IPS-20b (cell line): ENCODE data around the gene NRDC.

Source experiments
- H3K27ac ChIP-seq: one replicate; pipeline ENCODE4 v1.5.1; 2013; ENCODE audit warnings: low read length
- H3K27me3 ChIP-seq: 2 replicates; pipeline ENCODE4 v1.6.1; 2013; ENCODE audit warnings: mild to moderate bottlenecking, low read length, inconsistent platforms; ENCODE audit not compliant: insufficient read depth
- H3K36me3 ChIP-seq: 2 replicates; pipeline ENCODE4 v1.6.1; 2013; ENCODE audit warnings: low read depth, mild to moderate bottlenecking, inconsistent platforms, low read length, moderate library complexity; ENCODE audit not compliant: insufficient read depth
- H3K4me1 ChIP-seq: 2 replicates; pipeline ENCODE4 v1.6.1; 2013; ENCODE audit warnings: mild to moderate bottlenecking, control low read depth, inconsistent platforms, low read length, moderate library complexity; ENCODE audit not compliant: insufficient read depth
- H3K4me3 ChIP-seq: 2 replicates; pipeline ENCODE4 v1.5.1; 2013; ENCODE audit warnings: mild to moderate bottlenecking, low read length, inconsistent platforms
- H3K9ac ChIP-seq: 2 replicates; pipeline ENCODE4 v1.6.1; 2013; ENCODE audit warnings: low read depth, mild to moderate bottlenecking, inconsistent platforms, low read length, moderate library complexity
- H3K9me3 ChIP-seq: 2 replicates; pipeline ENCODE4 v1.6.1; 2013; ENCODE audit warnings: mild to moderate bottlenecking, low read depth, low read length, inconsistent platforms; ENCODE audit not compliant: insufficient read depth

The NRDC gene

GRCh38 chr1:51755437-51755836, 123.1 kb downstream of the NRDC start:
- Histone ChIP-seq H3K9ac (no peak overlapping the region), H3K4me3 (no peak overlapping the region), H3K27ac (no peak overlapping the region), H3K9me3 (no peaks in the 10 kb centered on the region), H3K27me3 (no peaks in the 10 kb centered on the region), H3K4me1 (no peaks in the 10 kb centered on the region), H3K36me3 (peaks cover 29% of the 10 kb centered on the region)

DNA sequence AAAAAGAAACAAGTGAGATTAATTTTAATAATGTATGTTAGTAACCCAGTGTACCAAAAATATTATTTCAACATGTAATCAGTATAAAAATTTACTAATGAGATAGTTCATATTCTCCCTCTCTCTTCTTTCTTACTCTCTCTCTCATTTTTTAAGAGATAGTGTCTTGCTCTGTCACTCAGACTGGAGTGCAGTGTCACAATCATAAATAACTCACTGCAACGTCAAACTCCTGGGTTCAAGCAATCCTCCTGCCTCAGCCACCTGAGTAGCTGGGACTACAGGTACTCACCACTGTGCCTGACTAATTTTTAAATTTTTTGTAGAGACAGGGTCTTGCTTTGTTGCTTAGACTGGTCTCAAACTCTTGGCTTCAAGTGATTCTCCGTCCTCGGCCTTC, 123.9 kb downstream of the NRDC start:
- Histone ChIP-seq H3K36me3 (peaks cover 29% of the 10 kb centered on the region), H3K4me3 (no peak overlapping the region), H3K4me1 (no peaks in the 10 kb centered on the region), H3K9me3 (no peaks in the 10 kb centered on the region), H3K9ac (no peak overlapping the region), H3K27me3 (no peaks in the 10 kb centered on the region), H3K27ac (no peak overlapping the region)

GRCh38 chr1:51753969-51754368, 124.6 kb downstream of the NRDC start:
- Histone ChIP-seq H3K9ac (no peak overlapping the region), H3K27ac (no peak overlapping the region), H3K4me3 (no peak overlapping the region), H3K9me3 (no peaks in the 10 kb centered on the region), H3K36me3 (peaks cover 34% of the 10 kb centered on the region), H3K4me1 (no peaks in the 10 kb centered on the region), H3K27me3 (no peaks in the 10 kb centered on the region)

- Histone ChIP-seq H3K9ac (no peak overlapping the region), H3K4me1 (no peaks in the 10 kb centered on the region)
These were observed 126.2 kb downstream of the NRDC start for GRCh38 chr1:51752073-51752948.

GRCh38 chr1:51750729-51751128, 127.8 kb downstream of the NRDC start:
- Histone ChIP-seq H3K4me3 (no peak overlapping the region), H3K9ac (no peak overlapping the region), H3K27me3 (no peaks in the 10 kb centered on the region), H3K9me3 (no peaks in the 10 kb centered on the region), H3K36me3 (peaks cover 32% of the 10 kb centered on the region), H3K4me1 (no peaks in the 10 kb centered on the region), H3K27ac (no peak overlapping the region)

More at GRCh38 chr1:51752073-51752948, 126.2 kb downstream of the NRDC start:
- no peak overlapping the region for H3K27ac ChIP-seq
- no peaks in the 10 kb centered on the region for H3K27me3 ChIP-seq
- H3K4me3 ChIP-seq, result no peak overlapping the region
- H3K9me3 ChIP-seq, result no peaks in the 10 kb centered on the region
- peaks cover 34% of the 10 kb centered on the region for H3K36me3 ChIP-seq

GRCh38 chr1:51750218-51750617, 128.3 kb downstream of the NRDC start:
- H3K4me3 ChIP-seq, result no peak overlapping the region
- H3K36me3 ChIP-seq, result peaks cover 32% of the 10 kb centered on the region
- no peaks in the 10 kb centered on the region for H3K4me1 ChIP-seq
- no peak overlapping the region for H3K9ac ChIP-seq
- no peaks in the 10 kb centered on the region for H3K9me3 ChIP-seq
- no peak overlapping the region for H3K27ac ChIP-seq
- no peaks in the 10 kb centered on the region for H3K27me3 ChIP-seq

DNA sequence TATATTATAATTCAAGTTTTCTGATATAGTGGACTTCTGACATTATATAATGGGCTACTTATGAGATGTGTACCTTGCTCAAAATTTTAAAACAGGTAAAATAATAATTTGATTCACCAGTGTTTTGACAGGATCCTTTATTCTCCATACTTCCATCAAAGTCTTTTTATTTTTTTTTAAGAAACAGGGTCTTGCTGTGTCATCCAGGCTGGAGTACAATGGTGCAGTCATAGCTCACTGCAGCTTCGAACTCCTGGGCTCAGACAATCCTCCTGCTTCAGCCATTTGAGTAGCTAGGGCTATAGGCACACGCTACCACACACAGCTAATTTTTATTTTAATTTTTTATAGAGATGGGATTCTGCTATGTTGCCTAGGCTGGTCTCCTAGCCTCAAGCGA, 129.4 kb downstream of the NRDC start:
- Histone ChIP-seq H3K27ac (no peak overlapping the region), H3K9ac (no peak overlapping the region), H3K27me3 (no peaks in the 10 kb centered on the region), H3K36me3 (peaks cover 27% of the 10 kb centered on the region), H3K4me1 (peaks cover 3% of the 10 kb centered on the region), H3K4me3 (no peak overlapping the region), H3K9me3 (no peaks in the 10 kb centered on the region)

DNA sequence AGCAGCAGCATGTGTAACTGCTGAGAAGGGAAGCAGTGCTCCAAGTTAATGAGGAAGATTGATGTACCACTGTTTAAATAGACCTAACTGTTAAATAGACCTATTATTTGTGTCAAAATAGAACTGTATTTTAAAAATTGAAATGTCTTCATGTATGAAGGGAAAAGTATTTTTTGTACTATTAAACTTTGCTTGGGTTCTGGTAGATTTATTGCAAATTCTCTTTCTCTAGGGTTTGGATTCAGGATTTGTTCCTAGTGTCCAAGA, 133.3 kb downstream of the NRDC start:
- H3K4me1 ChIP-seq, result peaks cover 4% of the 10 kb centered on the region
- H3K4me3 ChIP-seq, result no peak overlapping the region
- no peaks in the 10 kb centered on the region for H3K9me3 ChIP-seq
- H3K9ac ChIP-seq, result no peak overlapping the region
- H3K27me3 ChIP-seq, result no peaks in the 10 kb centered on the region
- peaks cover 10% of the 10 kb centered on the region; the same call in 1 of the 2 replicates for H3K36me3 ChIP-seq
- no peak overlapping the region for H3K27ac ChIP-seq

DNA sequence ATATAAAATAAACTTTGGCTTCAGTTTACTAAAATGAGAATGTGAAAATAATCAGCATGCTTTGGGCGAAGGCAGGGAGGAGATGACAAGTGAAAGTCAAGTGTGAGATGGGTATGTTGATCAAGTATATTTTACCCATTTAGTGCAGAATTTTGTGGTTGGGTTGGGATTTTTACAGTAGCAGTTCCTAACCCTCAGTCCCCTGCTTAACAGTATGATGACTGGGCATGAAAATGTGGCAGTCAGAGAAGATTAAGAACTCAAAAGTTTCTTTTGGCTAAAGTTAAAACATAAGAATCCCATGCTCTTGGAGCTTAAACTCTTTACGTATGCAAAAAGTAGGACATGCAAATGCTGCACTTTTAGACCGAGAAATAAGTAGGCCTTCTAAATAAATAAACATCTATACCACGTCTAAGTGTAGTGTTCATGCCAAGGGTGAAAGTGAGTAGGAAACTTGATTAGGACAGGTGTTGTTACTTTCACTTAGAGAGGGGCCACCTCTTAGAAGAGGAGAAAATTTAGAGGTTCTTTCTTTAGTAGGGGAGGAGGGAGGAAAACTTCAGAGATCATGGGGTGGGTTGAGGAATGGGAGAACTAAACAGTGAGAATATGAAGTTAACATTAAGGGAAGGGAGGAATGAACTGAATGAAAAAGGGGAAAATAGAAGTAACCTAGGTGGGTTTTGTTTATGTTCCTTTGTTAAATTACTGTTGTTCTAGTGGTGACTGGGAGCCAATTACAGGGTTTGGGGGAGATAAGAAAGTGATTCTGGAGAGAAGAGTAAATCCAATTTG, 133.8 kb downstream of the NRDC start:
- Histone ChIP-seq H3K27me3 (no peaks in the 10 kb centered on the region), H3K4me1 (peaks cover 4% of the 10 kb centered on the region), H3K9me3 (no peaks in the 10 kb centered on the region), H3K36me3 (peaks cover 10% of the 10 kb centered on the region; the same call in 1 of the 2 replicates), H3K4me3 (no peak overlapping the region), H3K27ac (no peak overlapping the region), H3K9ac (no peak overlapping the region)

GRCh38 chr1:51741121-51741681, 137.3 kb downstream of the NRDC start:
- no peaks in the 10 kb centered on the region for H3K36me3 ChIP-seq
- H3K4me1 ChIP-seq, result peaks cover 9% of the 10 kb centered on the region
- H3K9me3 ChIP-seq, result no peaks in the 10 kb centered on the region
- no peak overlapping the region for H3K27ac ChIP-seq
- H3K27me3 ChIP-seq, result no peaks in the 10 kb centered on the region
- H3K9ac ChIP-seq, result no peak overlapping the region
- no peak overlapping the region for H3K4me3 ChIP-seq

GRCh38 chr1:51740652-51741051, 137.9 kb downstream of the NRDC start:
- Histone ChIP-seq H3K9ac (no peak overlapping the region), H3K4me3 (no peak overlapping the region), H3K9me3 (no peaks in the 10 kb centered on the region), H3K4me1 (peaks cover 9% of the 10 kb centered on the region), H3K27ac (no peak overlapping the region), H3K27me3 (no peaks in the 10 kb centered on the region), H3K36me3 (no peaks in the 10 kb centered on the region)
